GM21526 (cell line): ENCODE data around the gene LRCH1.
A peak's percentile ranks its signal among the peaks of the same experiment; 100 is the strongest.

Source experiments
- ATAC-seq: cut with Tn5 transposase; IDR thresholded peaks from one replicate; pipeline ENCODE4 v1.9.1; 2021; ENCODE audit warnings: moderate library complexity; ENCODE audit not compliant: unreplicated experiment, low FRiP score

LRCH1 gene

DNA sequence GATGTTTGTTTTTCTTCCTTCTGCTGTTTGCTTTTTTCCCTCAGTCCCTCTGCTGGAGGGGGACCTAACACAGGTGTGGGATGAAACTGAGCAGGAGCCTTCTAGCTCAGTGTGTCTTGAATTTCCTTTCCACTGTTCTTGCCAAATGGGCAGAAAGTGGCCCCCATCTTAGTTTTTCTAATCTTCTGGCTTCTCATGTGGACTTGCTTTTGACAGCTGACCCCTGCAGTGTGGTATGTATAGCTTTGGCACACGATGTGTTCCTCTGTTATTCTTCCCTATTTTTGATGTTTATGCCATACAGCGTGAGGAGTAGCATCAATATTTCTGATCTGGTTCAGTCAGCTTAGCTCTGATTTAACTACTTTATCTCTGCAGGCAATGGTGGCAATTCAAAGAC is 8.3 kb downstream of the LRCH1 start:
- ATAC-seq = no peak

DNA sequence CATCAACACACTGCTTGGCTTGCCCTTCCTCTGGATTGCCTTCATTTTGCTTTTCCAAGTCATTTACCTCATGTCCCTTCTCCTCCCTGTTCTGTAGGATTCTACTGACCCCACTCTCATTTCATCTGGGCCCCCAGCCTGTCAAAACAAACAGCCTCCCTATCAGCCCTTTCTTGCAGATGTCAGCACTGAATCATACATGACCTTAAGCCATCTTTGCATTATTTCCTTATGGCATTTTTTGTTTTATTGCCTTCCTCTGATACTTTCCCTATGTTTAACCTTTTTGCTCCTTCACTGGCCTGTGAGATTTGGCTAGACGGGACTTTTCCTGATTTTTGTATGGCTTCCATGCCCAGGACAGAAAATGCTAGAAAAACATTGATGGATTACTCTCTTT is 8.7 kb downstream of the LRCH1 start:
- no peak for ATAC-seq

DNA sequence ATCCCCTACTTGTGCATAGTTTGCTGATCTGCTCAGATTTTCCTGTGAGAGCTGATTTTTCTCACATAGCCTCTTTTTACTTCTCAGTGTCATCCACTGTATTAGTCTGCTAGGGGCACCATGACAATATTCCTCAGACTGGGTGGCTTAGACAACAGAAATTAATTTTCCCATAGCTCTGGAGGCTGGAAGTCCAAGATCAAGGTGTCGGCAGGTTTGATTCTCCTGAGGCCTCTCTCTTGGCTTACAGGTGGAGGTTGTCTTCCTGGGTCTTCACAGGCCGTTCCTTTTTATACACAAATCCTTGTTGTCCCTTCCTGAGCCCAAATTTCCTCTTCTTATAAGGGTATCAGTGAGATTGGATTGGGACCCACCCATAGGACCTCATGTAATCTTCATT is 9.2 kb downstream of the LRCH1 start:
- ATAC-seq = no peak

DNA sequence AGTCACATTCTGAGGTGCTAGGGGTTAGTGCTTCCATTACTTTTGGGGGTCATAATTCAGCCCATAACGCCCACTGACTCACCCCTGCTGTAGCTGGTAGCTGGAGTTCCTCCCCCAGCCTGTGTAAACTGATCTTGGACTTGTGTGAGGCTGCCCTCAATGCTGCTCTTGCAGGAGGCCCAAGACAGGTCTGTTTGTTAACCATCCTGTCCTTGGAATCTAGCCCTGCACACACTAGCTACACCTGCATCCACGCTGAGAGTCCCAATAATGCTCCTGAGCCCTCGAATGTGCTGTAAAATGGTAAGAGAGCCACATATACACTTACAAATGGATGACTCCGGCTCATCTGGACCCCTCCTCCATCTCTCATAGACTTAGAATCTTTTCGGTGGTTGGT is 9.6 kb downstream of the LRCH1 start:
- ATAC-seq = no peak

DNA sequence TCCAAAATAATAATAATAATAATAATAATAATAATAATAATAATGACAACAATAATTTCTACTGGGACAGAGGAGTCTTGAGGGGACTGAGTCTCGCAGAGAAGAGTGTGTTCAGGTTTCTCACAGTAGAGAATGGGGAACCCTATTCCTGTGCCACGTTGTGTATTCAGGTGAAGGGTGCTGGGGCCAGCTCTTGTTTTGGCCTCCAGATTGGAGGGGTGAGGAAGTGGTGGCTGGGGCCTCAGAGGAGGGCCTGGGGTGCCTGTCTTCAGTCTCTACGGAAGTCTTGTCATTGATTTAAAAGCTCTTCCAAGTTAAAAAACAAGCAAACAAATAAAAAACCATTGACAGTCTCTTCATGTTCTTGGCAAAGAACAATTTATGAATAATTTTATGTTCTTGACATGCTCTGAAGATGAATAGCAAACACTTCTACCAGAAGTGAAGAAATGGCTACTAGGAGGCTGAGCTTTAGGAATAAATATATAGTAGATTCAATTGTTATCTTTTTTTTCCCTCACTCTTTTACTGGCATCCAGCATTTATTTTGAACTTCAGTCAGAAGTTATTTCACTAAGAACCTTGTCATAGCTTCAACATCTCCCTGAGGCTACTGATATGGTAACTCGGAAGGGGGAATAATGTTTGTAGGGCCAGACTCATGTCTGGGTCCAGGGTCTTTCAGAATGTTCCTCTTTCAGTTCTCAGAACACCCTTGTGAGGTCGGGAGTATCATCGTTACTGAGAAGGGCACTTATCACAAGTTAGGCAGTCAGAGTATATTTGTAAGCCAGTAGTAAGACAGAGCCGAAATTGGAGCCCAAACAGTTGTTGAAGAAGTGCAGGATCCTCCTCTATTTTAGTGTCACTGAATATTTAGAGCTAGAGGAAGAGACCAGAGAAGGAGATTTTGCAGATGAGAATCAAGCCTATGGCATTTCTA is 13.1 kb downstream of the LRCH1 start:
- no peak for ATAC-seq

DNA sequence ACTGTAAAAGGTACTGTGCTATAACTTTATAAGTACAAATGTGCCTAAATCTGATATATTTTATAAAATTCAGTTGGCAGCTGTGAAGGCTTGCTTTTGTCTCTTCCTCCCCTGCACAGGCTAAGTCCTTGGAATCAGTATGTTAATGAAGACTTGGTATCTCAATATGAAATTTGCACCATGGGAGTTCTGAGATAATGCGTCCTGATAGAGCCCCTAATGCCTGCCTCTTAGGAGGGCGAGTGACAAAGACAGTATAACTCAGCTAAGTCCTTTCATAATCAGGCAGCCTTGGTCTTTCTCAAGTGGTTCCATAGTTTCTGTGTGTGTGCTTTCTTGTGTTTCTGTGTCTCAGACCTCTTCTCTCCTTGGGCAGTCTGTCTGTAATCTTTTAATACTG is 14.7 kb downstream of the LRCH1 start:
- no peak for ATAC-seq

DNA sequence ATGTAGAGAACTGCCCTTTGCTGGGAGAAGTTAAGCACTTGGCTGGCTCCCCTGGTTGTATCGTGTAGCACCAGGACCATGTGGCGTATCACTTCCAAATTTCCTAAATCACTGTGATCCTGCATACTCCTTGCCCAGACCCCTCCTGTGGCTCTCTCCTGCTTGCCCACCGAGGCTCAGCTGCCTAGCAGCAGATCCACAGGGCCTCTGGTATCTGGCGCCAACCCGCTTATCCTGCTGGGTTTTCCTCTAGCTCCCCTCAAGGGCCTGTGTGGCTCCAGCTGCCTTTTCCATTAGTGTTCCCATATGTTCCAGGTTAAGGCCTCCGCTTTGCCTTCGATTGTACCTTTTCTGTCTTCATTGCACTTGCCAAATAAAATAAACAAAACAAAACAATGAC is 16.5 kb downstream of the LRCH1 start:
- no peak for ATAC-seq

DNA sequence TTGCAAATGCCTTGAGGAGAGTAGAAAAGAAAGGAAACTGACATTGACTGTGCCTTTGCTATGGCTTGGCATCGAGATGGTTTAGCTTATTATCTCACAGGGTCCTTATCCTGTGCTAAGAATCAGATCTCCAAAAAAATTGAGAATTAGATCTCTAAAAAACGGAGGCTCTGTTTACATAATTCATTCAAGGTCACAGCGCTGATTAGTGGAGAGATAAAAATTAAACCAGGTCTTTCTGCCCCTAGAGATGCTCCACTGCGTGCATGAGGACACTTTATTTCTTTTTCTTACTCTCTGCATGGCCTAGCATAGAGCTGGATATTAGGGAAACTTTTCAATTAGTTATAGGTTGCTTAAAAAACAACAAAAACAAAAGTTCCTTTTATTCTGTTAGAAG is 17.3 kb downstream of the LRCH1 start:
- no peak for ATAC-seq

DNA sequence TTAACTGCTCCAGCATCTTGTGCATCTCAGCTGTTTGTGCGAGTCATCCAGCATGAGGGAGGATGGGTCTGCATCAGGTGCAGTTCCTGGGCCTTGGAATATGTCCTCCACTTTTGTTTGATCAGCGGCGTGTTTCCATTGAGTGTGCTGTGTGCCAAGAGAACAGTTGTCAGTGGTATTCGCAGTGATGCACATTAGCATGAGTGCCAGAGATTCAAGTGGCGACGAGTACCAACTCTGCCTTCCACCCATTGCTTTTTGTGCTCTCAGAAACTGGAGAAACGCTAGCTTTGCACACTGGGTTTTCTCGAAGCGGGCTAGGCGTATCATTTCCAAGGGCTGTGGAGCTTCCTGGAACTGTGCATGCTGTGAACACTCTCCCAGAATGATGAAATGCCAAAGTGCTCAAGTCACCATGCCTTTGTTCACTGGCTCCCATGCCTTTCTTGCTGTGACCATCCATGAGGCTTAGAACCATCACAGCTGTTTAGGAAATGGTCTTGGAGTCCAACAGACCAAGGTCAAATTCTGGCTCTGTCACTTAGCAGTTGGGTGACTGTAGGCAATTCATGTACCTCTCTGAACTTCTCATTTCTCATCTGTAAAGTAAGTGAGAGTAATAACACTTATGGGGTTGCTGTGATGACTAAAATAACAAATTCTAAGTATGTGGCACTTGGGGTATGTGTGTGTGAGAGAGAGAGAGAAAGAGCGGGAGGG is 18.4 kb downstream of the LRCH1 start:
- peak; percentile 47 for ATAC-seq

DNA sequence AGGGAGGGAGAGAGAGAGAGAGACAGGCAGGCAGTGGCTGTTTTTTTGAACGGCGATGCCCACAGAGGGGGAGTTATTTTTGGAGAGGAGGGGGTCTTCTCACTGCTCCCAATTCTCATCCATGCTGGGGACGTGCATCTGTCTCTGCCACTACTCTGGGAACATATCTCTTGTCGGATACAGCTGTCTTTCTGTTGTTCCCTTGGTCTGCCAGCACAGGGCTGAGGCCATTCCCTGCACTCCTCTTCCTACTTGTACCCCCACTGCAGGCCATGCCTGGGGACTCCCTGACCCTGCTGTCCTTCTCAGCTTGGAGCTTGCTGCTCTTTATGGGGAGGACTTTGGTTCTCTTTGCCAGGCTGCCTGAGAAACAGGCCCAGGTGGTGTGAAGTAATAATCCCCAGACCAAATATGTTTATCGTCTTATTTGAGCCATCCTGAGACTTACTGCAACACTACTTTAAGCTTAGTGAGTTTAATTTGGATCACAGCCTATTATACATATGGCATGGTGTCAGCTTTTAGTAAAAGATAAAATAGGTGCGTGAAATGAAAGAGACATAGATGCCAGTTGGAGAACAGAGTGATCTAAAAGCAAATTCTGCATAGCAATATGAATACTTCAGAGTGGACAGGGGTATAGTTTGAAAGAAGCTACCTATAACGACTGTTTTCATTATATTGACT is 19.1 kb downstream of the LRCH1 start:
- ATAC-seq = no peak

DNA sequence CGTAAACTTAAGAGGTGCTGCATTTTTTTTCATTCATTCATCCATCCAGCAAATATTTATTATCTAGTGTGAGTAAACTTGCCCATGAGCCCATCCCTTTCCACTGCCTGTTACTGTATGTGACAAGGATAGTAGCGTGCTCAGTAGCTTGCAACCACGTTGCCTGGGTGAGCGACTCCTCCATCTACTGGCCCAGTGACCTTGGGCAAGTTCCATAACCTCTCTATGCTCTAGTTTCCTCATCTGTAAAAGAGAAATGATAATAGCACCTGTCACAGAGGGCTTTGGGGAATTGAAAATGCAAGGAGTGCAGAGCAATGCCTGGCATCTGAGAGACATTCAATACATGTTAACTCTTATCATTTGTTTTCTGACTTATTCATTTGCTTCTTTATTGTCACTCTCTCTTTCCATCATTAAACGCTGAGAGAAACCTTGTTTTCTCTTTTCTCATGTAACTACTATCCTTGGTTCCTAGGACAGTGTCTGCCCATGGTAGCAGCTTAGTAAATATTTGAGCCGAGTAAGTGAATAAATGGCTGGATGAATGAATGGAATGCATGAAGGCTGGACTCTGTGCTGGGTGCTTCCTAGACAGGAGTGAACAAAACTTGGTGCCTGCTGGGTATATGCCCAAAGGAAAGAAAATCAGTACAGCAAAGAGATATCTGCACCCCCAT is 19.9 kb downstream of the LRCH1 start:
- peak; percentile 49 for ATAC-seq

DNA sequence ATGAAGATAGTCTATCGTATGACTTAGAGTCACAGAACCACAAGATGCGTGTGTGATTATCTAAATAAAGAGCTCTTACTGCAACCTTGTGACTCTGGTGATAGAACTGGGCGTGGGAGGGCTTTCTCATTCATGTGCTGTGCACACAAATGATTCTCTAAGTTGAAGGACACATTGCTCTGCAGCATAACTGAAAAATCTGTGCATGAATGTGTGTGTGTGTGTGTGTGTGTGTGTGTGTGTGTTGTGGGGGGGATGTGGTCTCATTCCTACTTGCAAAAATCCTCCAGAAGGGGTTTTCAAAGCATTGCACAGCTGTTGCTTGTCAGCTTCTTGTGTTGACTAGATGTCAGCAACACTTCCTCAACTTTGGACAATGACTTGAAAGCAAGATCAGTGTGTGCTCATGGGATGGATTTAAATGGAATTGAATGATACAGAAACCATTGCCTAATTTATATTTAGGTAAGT is 22.4 kb downstream of the LRCH1 start:
- no peak for ATAC-seq

DNA sequence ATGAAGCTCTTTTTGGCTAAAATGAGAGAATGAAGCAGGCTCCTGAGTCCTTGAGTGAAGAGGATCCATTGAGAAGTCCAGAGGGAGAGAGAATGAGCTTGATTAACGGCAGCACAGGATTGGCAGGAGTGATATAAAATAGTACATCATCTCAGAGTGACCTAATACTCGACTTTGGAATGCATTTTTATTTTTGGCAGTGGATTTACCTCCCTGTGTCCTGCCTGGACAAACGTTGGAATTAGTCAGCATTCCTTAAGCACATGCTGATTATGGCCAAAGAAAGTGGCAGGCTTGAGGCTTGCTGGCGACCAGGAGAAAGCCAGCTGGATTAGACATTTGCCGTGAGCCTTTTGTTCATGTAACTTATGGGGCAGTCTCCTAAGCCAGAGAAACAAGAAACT is 22.9 kb downstream of the LRCH1 start:
- ATAC-seq = no peak

DNA sequence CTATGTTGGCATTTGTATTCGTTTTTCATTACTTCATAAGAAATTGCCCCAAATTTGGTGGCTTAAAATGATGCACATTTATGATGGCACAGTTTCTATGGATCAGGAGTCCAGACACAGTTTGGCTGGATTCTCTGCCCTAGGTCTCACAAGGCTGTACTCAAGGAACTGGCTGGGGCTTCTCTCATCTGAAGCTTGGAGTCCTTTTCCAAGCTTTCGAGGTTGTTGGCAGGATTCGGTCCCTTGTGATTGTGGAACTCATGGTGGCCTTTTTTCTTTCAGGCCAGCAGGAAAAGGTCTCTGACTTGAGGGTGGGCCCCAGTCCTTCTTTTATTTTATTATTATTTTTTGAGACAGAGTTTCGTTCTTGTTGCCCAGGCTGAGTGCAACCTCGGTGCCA is 23.8 kb downstream of the LRCH1 start:
- no peak for ATAC-seq

DNA sequence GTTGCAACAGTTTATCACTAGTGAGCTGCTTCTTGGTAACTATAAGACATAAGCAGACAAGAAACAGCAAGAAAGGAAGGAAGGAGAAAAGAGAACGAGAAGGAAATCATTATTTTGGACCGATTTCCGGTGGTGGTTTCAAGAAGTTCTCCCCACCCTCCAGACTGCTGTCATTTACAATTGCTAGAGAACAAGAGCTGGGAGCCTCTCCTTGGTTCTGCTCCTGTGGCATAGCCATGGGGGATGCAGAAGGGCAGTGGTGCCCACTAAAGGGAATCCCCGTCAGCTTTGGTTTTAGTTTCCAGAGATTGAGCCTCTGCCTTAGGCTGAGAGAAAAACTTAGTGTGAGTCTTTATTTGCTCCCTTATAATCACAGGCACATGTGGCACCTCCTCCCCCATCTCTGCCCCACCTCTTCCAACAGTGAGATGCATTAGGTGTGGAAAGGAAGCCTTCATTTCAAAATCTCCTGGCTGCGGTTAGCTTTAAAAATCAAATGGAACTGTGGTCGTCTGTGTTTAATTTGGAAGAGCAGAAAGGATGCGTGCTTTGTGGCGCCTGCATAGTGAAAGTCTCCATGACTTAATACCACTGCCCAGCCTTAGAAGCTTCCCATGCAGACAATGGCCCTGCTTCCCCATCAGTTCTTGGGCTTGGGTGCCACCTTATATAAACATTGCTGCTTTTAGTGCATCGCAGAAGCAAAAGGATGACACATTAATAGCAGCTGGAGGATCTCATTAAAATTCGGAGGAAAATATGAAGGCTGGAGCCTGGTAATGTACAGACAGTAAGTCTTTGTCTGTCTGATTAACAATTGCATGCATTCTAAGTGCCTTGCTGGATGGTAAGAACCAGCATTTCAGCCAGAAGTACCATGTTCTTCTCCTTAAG is 25.0 kb downstream of the LRCH1 start:
- ATAC-seq = peak; percentile 10

DNA sequence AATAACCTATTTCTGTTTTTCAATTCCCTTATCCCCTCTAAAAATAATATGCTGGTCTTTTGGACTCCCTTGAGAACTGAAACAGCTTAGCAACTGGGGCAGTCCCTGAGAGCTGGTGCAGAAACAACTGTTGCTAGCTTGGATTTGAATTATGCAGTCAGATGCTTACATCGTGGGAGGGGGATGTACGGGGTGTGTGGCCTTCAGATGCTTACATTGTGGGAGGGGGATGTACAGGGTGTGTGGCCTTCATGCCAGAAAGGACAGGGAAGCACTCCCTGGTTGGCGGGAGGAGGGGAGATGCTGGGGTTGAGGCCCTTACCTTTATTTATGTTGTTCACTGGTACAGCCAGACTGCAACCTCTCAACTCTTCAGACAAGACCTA is 25.6 kb downstream of the LRCH1 start:
- ATAC-seq = peak; percentile 45

DNA sequence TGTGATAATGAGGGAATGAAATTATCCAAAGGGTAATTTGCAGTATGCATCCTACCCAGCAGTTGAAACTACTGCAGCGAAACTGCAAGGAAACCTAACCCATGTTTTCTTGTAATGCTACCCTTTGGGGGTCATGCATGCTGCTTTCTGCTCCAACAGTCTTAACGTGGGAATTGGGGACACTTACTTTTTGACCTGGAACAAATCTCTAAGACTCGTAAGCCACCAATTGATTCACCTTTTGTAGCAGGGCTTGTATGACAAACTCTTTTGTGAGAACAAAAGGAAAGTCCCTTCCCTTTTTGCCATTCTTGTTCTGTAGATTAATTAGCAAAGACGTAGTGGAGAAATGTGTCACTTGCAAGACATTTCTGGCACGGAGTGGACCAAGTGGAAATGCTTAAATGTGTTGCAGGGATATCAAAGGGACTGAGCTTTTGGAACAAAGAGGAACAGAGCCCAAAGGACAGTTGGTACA is 27.4 kb downstream of the LRCH1 start:
- ATAC-seq = no peak

DNA sequence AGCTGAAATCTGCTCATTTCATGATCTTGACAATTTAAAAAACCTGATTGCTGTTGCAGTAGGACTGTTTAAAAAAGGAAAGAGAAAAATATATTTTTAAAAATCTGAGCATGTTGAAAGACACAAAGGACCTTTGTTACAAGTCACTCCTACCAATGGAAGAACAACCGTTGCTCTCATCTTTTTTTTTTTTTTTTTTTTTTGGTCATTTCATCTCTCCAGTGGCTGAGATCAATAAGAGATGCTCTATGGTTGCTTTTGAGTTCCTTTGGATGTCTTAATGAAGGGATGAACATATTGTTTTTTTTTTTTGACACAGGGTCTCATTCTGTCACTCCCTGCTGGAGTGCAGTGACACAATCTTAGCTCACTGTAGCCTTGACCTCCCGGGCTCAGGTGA is 29.2 kb downstream of the LRCH1 start:
- no peak for ATAC-seq

DNA sequence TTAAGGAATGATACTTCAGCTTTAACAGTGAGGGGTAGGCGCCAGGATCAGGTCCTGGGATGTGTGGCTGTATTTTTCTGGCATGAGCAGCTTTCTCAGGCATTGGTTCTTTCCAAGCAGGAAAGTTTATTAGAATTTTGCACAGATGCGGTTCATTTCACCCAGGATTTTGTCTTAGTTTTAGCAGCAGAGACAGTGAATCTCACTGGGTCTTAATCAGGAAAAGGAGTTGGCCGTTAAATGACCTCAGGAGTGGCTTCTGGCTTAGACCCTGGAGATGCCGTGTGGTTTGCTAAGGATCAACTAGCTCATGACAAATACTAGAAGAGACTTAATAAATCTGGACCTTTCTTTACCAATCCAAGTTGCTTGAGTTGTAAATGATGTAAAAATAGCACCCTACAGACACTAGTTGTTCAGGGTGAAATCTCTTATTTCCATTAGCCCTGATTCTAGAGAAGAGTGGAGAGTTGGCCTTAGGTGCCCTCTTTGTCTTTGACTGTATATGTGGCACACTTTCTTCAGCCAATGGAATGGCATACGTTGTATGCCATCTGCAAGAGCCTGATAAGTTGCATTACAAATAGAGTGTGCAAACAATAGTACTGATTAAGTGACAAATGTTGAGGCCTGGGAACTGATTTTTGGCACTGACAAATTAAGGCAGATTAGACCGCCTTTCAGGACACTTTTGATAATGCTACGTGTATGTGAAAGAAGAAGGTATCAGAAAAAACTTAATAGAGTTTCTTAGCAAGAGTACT is 34.0 kb downstream of the LRCH1 start:
- ATAC-seq = no peak
